ENCODE measurements around the gene COMMD10. TPM values are rescaled to one million over a fixed set of nuclear protein-coding genes. Genes with fewer than 3 reads are reported as not detected.
A peak's percentile ranks its signal among the peaks of the same experiment; 100 is the strongest.

Gene COMMD10
- polyA plus RNA-seq, 1 donor (not counting 4 experiments of a cell fraction or from before 2014, with no cell fraction given), result 22.3 TPM

- no peak for TF ChIP-seq EZH2 (IDR thresholded peaks at IDR 0.05; ENCODE audit: low read length)
- peak in 1 of 3 experiments; percentile 14 for TF ChIP-seq CTCF (optimal IDR thresholded peaks at IDR 0.05 in 1 of 3, IDR thresholded peaks at IDR 0.05 in 1 of 3, conservative IDR thresholded peaks at IDR 0.05 in 1 of 3; ENCODE audit: extremely low read depth in 1 of 3, insufficient read depth in 2 of 3, low read length in 3 of 3)
- H3K27ac ChIP-seq (ENCODE audit: control insufficient read depth, insufficient read depth, low read length), result no peak overlapping the region
- no peak overlapping the region for H3K9ac ChIP-seq (ENCODE audit: control insufficient read depth, extremely low read depth, insufficient read depth, low read length)
- H3K9me3 ChIP-seq (ENCODE audit: control insufficient read depth, low read depth, low read length), result no peaks in the 10 kb centered on the region
- H3K27me3 ChIP-seq (ENCODE audit: control insufficient read depth, extremely low read depth, insufficient read depth, low read length), result no peaks in the 10 kb centered on the region
- no peaks in the 10 kb centered on the region for H3K79me2 ChIP-seq (ENCODE audit: control insufficient read depth, insufficient read depth, low read length)
- H3K9me1 ChIP-seq (ENCODE audit: control insufficient read depth, extremely low read depth, insufficient read depth, low read length), result no peaks in the 10 kb centered on the region
- H3K4me2 ChIP-seq (ENCODE audit: control insufficient read depth, extremely low read depth, insufficient read depth, low read depth, low read length), result no peak overlapping the region
- H2AFZ ChIP-seq (ENCODE audit: control insufficient read depth, low read length), result no peak overlapping the region
- dilution Hi-C loops (cut with MboI; ENCODE audit: extremely low pct_ligation_motif_present, low sequenced_read_pairs), result no loop called here
- no peaks in the 10 kb centered on the region for H3K36me3 ChIP-seq (ENCODE audit: control insufficient read depth in 2 of 2, extremely low read depth in 1 of 2, insufficient read depth in 2 of 2, low read length in 2 of 2)
- H3K4me3 ChIP-seq (ENCODE audit: control insufficient read depth in 2 of 3, extremely low read depth in 1 of 3, insufficient read depth in 2 of 3, low read depth in 1 of 3, low read length in 3 of 3), result no peak overlapping the region
- H3K4me1 ChIP-seq (ENCODE audit: control insufficient read depth, extremely low read depth, insufficient read depth, low read length), result no peaks in the 10 kb centered on the region
- FAIRE-seq, result no peak
- no peak for DNase-seq (ENCODE audit: low read depth, low spot score)
- H4K20me1 ChIP-seq (ENCODE audit: control insufficient read depth, extremely low read depth, insufficient read depth, low read length), result no peaks in the 10 kb centered on the region
Observed at GRCh38 chr5:116237917-116238500, 153.2 kb downstream of the COMMD10 start.

- H3K9me1 ChIP-seq (ENCODE audit: control insufficient read depth, extremely low read depth, insufficient read depth, low read length), result no peaks in the 10 kb centered on the region
- H3K4me2 ChIP-seq (ENCODE audit: control insufficient read depth, extremely low read depth, insufficient read depth, low read depth, low read length), result no peak overlapping the region
- H3K9me3 ChIP-seq (ENCODE audit: control insufficient read depth, low read depth, low read length), result no peaks in the 10 kb centered on the region
- H3K27me3 ChIP-seq (ENCODE audit: control insufficient read depth, extremely low read depth, insufficient read depth, low read length), result no peaks in the 10 kb centered on the region
- TF ChIP-seq CTCF (optimal IDR thresholded peaks at IDR 0.05 in 1 of 3, IDR thresholded peaks at IDR 0.05 in 1 of 3, conservative IDR thresholded peaks at IDR 0.05 in 1 of 3; ENCODE audit: extremely low read depth in 1 of 3, insufficient read depth in 2 of 3, low read length in 3 of 3) (no peak), EZH2 (IDR thresholded peaks at IDR 0.05; ENCODE audit: low read length) (no peak)
- no peak overlapping the region for H3K9ac ChIP-seq (ENCODE audit: control insufficient read depth, extremely low read depth, insufficient read depth, low read length)
- no peak for DNase-seq (ENCODE audit: low read depth, low spot score)
- H3K27ac ChIP-seq (ENCODE audit: control insufficient read depth, insufficient read depth, low read length), result no peak overlapping the region
- dilution Hi-C loops (cut with MboI; ENCODE audit: extremely low pct_ligation_motif_present, low sequenced_read_pairs), result no loop called here
- H3K36me3 ChIP-seq (ENCODE audit: control insufficient read depth in 2 of 2, extremely low read depth in 1 of 2, insufficient read depth in 2 of 2, low read length in 2 of 2), result no peaks in the 10 kb centered on the region
- H2AFZ ChIP-seq (ENCODE audit: control insufficient read depth, low read length), result no peak overlapping the region
- no peaks in the 10 kb centered on the region for H3K79me2 ChIP-seq (ENCODE audit: control insufficient read depth, insufficient read depth, low read length)
- no peak overlapping the region for H3K4me3 ChIP-seq (ENCODE audit: control insufficient read depth in 2 of 3, extremely low read depth in 1 of 3, insufficient read depth in 2 of 3, low read depth in 1 of 3, low read length in 3 of 3)
- no peaks in the 10 kb centered on the region for H4K20me1 ChIP-seq (ENCODE audit: control insufficient read depth, extremely low read depth, insufficient read depth, low read length)
- FAIRE-seq, result no peak
- no peaks in the 10 kb centered on the region for H3K4me1 ChIP-seq (ENCODE audit: control insufficient read depth, extremely low read depth, insufficient read depth, low read length)
Observed at GRCh38 chr5:116242343-116242742, 157.5 kb downstream of the COMMD10 start.
